Measurements from ENCODE around the gene LCE1D.

The LCE1D gene, protein sequence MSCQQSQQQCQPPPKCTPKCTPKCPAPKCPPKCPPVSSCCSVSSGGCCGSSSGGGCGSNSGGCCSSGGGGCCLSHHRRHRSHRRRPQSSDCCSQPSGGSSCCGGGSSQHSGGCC

DNA sequence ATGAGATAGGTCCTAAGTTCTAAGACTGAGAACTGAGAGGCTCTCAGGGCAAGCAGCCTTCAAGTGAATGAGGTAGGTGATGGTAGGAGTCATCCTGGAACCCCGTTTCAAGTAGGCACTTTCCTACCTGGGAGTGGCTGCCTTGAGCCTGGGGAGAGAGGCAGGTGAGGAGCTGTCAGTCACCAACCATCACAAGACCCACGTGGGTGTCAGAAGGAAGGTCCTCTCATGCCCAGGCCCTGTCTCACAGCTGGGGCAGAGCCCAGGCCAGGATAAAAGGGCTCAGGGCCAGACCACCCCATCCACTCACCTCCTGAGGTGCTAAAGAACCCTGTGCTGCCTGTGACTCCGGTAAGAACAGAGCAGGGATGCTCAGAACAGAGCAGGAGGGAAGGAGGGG lies at the start of gene LCE1D:
Gene LCE1D, plus strand, starts transcription at position 301 of the 400 bp plus-strand sequence. CDS start 1,074 bp downstream, outside the sequence.
- TF ChIP-seq, protein P1, sequence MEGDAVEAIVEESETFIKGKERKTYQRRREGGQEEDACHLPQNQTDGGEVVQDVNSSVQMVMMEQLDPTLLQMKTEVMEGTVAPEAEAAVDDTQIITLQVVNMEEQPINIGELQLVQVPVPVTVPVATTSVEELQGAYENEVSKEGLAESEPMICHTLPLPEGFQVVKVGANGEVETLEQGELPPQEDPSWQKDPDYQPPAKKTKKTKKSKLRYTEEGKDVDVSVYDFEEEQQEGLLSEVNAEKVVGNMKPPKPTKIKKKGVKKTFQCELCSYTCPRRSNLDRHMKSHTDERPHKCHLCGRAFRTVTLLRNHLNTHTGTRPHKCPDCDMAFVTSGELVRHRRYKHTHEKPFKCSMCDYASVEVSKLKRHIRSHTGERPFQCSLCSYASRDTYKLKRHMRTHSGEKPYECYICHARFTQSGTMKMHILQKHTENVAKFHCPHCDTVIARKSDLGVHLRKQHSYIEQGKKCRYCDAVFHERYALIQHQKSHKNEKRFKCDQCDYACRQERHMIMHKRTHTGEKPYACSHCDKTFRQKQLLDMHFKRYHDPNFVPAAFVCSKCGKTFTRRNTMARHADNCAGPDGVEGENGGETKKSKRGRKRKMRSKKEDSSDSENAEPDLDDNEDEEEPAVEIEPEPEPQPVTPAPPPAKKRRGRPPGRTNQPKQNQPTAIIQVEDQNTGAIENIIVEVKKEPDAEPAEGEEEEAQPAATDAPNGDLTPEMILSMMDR (IDR thresholded peaks at IDR 0.05; ENCODE audit: borderline replicate concordance, insufficient read depth, low read depth, low read length): no peak
- H3K4me3 ChIP-seq (ENCODE audit: low read depth, low read length): no peak within 1 kb of the TSS

- no peak overlapping the region for H3K4me3 ChIP-seq (ENCODE audit: low read depth, low read length)
- TF ChIP-seq, protein P1 (IDR thresholded peaks at IDR 0.05; ENCODE audit: borderline replicate concordance, insufficient read depth, low read depth, low read length): no peak
Observed at GRCh38 chr1:152747831-152748230, 48.7 kb upstream of the LCE1D start.

GRCh38 chr1:152752225-152752624 lies 44.3 kb upstream of the LCE1D start:
- H3K4me3 ChIP-seq (ENCODE audit: low read depth, low read length): no peak overlapping the region
- TF ChIP-seq, protein P1 (IDR thresholded peaks at IDR 0.05; ENCODE audit: borderline replicate concordance, insufficient read depth, low read depth, low read length): no peak

DNA sequence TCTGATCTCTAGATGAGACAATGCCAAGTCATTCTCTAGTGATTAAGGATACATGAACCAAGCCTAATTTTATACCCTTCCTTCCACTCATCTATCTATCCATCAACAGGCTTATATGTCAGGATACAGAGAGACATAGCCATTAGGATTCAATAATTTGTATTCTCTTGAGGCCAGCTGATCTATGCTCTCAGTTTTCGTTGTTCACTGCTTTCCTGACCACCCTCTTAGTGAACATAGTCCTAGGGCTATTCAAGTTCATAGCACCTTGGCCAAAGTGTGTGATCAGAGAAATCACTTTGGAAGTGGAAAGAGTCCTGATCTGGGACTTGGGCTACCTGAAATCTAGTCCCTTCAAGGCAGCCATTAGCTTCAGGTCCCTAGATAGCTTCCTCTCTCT lies 42.9 kb upstream of the LCE1D start:
- TF ChIP-seq, protein P1 (IDR thresholded peaks at IDR 0.05; ENCODE audit: borderline replicate concordance, insufficient read depth, low read depth, low read length): no peak
- H3K4me3 ChIP-seq (ENCODE audit: low read depth, low read length): no peak overlapping the region

DNA sequence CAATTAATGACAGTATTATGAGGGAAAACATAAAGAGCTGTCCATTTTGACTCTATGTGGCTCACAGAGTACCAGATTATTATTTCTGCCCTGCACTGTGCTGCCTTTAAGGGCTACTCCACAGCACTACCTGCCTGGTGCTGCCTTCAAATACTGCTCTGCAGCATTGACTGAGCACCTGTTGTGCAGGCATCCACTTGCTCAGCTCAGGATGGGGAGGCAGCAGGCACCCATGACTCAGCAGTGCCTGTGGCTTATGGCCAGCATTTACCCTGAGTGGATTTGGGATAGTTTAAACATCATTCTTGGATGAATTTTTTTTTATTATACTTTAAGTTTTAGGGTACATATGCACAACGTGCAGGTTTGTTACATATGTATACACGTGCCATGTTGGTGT lies 39.6 kb upstream of the LCE1D start:
- TF ChIP-seq, protein P1 (IDR thresholded peaks at IDR 0.05; ENCODE audit: borderline replicate concordance, insufficient read depth, low read depth, low read length): no peak
- H3K4me3 ChIP-seq (ENCODE audit: low read depth, low read length): no peak overlapping the region

- H3K4me3 ChIP-seq (ENCODE audit: low read depth, low read length): no peak within 1 kb of the TSS
- TF ChIP-seq, protein P1 (IDR thresholded peaks at IDR 0.05; ENCODE audit: borderline replicate concordance, insufficient read depth, low read depth, low read length): no peak
Observed at GRCh38 chr1:152757747-152758146, 38.8 kb upstream of the LCE1D start, which contains the start of gene KPRP. TSS of gene KPRP (plus strand) at chr1:152758025. CDS start at chr1:152759589, 1,564 bp downstream.

DNA sequence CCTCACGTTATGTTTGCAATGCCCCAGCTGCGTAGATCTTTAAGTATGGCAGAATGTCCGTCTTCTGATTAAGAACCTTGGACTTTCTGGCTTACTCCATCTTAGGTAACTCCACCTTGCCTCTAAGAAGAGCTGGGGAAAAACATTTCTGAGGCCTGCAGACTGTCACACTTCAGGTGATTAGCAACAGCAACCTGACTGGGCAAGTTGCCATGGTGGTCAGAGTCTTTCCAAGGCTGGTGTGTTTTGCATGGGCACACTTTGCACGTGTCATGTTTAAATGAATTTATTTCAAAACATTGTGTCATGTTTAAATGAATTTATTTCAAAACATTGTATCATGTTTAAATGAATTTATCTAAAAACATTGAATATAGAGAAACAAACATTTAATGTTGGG lies 37.9 kb upstream of the LCE1D start:
- TF ChIP-seq, protein P1 (IDR thresholded peaks at IDR 0.05; ENCODE audit: borderline replicate concordance, insufficient read depth, low read depth, low read length): no peak
- H3K4me3 ChIP-seq (ENCODE audit: low read depth, low read length): no peak overlapping the region
